D341Med (cell line): Measurements from ENCODE around the gene RBM5.

Experiments used
- DNase-seq: peaks from one replicate; pipeline ENCODE4 v3.0.0; 2012; ENCODE audit warnings: low spot score

The RBM5 gene

GRCh38 chr3:50121072-50122032, 32.6 kb downstream of the RBM5 start:
- DNase-seq = peak; percentile 87

DNA sequence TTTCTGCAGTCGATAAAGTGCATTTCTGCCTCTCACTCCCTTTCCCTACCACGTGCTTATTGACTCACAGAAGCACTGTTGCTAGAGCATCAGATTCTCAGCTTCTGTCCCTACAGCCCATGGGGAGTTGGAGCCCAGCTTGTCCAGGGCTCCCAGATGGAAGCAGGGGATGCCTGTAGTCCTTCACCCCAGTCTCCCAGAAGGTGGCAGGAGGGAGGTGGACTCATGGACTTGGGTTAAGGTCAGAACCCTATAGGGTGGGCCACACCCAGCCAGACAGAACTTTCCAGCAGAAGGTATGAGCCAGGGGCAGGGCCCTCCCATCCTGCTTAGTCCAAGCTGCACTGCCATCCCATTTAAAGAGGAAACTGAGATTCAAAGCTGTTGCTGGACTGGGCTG, 33.4 kb downstream of the RBM5 start:
- no peak for DNase-seq

GRCh38 chr3:50122661-50123391, 34.1 kb downstream of the RBM5 start:
- no peak for DNase-seq

- no peak for DNase-seq
These were observed 34.8 kb downstream of the RBM5 start for GRCh38 chr3:50123394-50124051.

DNA sequence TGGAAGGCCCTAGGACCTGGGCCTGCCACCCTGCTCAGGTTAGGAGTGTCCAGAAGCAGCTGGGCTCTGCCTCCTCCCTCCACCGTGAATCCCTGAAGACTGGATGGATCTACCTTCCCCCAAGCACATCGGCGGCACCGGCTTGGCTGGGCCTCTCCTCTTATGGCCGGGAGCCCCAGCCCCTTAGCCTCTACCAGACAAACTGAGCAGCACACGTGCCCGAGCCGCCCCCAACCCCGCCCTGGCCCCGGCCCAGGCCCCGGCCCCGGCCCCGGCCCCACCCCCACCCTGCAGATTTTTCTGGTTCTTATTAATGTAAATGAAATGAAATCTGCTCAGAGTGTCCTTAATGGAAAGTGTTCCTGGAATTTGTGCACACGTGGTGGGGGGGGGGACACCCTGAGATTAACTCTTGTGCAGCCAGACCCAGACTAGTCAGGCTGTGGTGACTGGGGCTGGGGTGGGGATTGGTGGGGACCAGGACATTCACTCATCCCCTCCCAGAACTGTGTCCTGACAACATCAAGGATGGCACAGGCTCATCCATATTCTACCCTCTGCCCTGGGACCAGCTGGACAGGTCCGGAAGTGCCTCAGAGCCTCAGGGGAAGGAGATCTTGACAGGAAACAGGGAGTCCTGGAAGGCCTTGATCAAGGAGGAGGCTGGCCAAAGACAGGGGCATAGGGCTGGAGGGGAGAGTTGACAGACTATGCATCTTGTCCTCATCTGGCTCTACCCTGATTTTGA, 35.5 kb downstream of the RBM5 start:
- DNase-seq = peak; percentile 68

- DNase-seq = no peak
These were observed 36.1 kb downstream of the RBM5 start for GRCh38 chr3:50124800-50125178.

DNA sequence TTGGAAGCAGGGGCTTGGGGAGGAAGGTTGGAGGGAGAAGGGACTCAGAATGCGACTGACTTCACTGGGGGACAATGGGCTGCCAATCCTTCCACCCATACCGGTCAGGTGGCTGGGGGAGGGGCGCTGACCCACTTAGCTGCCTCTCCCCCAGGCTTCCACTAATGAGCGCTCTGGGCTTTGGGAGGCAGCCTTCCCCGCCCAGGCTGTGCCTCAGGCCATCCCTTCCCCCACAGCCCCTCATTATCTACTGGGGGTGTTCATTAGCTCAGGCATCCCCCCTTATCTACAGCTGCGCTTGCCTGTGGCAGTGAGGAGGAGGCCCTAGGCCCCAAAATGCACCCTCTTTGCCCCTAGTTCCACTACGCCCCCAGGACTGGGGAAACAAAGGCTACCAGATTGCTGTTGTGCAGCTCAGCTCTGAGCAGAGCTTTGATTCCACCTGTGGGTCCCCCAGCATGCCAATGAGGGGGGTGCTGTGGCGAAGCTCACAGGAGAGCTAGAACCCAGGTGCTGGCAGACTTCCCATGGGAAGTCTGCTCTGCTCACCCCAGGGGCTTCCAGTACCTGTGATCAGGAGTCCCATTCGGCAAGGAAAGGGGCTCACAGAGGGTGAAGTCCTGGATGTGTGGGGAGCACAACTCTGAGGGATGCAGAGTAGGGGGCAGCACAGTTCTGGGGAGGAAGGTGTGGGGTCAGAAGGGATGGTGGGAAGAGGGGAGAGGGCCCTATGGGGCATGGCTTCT, 37.0 kb downstream of the RBM5 start:
- DNase-seq = no peak

DNA sequence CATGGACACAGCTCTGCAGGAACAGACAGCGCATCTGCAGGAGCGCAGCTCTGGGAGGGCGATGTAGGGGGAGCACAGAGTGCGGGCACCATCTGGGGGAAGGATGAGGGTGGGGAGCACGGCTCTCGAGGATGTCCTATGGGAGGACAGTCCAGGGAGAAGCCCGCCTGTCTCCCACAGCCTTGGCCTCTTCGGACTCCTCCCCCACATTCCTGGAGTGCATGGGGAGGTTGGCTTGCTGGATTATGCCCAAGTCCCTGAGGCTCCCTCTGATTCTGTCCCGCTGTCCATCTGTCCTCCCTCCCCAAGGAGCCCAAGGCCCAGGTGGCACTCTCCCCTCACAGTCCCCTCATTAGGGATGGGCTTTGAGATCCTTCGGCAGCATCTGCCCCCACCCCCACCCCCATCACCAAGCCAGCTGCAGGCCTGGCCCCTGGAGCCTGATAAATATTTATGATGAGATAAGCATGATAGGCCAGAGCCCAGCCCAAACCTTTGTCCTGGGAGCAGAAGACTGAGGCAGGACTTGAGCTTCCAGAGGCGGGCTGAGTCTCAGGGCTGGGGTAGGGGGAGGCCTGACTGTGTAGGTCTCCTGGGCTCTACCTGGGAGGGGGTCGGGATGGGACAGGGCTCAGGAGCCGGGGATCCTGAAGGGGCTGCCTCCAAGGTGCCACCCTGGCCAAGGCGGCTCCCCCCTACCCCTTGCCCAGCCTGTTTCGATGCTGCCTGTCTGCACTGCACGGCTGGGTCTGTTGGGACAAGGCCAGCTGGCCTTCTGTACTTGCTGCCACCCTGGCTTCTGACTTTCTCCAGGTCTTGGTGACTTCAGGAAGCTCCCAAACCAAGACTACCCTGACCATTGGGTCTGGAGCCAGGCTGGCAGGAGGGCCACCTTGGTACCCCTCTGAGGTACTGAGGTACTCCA, 37.8 kb downstream of the RBM5 start:
- DNase-seq = peak; percentile 84

DNA sequence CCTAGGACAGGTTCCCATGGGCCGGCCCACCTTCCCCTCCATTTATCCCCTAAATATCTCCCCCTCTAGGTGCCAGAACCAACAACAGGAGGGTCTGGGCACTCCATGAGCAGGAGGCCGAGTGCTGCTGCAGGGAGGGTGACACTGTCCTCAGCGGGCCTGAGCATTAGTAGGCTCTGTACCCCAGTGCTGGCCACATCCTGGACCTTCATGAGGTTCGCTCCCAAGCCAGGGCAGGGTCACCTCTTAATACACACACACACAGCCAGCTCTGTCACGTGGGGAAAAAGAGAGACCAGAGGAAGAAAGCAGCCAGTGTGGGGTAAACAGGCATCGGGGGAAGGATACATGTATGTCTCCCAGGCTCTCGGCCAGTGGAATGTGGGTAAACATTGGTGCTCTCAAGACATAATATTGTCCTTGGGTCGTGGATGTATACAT, 38.6 kb downstream of the RBM5 start:
- no peak for DNase-seq

- no peak for DNase-seq
These were observed 39.3 kb downstream of the RBM5 start for GRCh38 chr3:50128001-50128400.

GRCh38 chr3:50130436-50130835, 41.7 kb downstream of the RBM5 start:
- DNase-seq = no peak

DNA sequence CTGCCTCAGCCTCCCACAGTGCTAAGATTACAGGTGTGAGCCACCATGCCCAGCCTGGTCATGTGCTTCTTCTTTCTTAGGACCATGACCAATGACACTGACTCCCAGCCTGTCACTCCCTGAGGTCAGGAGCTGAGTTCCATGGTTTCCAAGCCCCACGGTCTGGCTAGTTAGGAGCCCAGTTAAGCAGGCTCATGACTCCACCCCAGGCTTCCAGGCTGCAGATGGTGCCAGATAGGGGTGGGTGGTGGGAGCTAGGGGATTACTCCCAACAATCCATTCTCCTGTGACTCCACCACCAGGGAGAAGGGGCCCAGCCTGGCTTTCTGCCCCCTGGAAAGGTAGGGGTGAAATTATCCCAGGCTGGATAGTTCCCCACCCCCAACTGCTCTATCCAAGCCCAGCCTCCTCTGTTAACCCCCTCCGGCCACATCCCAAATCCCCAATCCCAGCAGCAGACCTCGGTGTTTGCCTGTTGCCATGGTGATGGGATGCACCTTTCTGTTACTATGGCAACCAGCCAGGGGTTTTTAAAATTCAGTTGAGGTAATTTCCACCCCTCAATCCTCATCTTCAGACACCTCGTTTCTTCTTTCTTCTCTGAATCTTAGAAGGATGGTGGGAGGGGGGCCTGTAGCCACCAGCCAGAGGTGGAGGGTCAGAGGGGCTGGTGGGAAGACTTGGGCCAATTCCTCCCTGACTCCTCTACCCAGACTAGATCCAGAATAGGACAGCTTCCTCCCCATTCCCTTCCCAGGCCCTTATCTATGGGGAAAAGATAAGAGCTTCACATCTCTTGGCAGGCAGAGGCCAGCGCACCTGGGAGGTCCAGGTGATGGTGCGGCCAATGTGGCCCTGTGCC, 43.9 kb downstream of the RBM5 start:
- peak; percentile 87 for DNase-seq

DNA sequence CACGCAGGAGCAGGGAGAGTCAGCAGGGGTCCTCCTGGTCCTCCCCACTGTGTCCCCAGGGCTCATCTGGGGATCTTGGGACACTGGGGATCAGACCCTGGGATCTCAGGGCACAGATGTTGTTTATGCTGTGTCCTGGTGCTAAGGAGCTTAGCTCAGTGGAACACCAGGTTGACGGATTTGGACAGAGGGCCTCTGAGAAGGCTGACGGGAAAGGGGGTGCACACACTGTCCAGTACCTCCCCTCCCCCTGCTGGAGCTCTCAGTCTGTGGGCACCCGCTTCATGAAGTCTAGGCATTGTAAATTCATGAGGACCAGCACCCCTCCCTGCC, 44.5 kb downstream of the RBM5 start:
- DNase-seq = peak; percentile 81

GRCh38 chr3:50134367-50134766, 45.6 kb downstream of the RBM5 start:
- DNase-seq = no peak

GRCh38 chr3:50135964-50136363, 47.2 kb downstream of the RBM5 start:
- no peak for DNase-seq

DNA sequence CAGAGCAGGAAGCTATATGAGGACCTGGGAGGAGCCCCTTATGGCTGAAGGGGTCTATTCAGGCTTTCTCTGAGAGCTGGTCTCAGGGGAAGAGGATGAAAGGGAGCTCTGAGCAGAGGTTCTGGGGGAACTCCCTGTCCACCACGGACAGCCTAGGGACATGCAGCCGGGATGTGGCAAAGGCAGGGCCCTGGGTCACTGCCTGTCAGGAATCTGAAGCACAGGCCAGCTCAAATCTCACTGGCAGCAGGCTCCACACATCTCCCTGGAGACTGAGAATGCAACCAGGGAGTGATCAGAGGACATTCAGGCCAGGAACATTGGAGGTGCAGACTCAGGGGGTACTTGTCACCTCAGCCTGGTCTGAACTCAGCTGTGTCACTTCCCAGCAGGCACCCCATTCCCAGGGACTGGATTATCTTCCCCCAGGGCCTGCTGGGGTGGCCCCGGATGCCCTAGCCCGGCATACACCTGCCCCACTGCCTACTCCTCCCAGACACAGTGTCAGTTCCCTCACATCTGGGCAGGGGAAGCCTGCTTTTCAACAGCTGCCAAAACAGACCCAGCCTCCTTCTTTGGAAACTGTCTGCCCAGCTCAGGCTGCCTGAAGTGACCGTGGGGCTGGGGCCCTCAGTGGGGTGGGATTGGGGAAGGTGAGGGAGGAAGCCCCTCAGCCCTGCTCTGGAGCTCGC, 48.1 kb downstream of the RBM5 start:
- DNase-seq = no peak

DNA sequence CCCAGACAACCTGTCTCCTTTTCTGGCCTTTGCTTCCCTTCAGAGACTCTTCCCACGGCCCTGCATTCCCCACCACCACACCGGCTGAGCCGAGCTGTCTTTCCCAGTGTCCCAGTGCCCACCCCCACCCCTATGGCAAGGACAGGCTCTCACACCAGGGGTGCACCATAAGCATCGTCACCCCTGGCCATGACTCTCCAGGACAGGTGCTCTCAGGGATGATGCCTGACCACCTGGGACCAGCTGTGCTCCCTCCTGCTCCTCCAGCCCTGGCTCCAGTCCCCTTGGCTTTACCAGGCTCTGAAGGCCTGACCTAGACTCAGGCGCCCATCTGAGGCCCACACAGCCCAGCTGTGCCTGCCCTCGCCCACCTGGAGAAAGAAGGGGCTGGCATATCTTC, 48.8 kb downstream of the RBM5 start:
- DNase-seq = no peak
